Loucy (cell line): Measurements from ENCODE around the gene ITPRIP.

ENCODE experiments used
- H2AFZ ChIP-seq: fragments of 200-600 bp; sonication (generic); 2 replicates; pipeline ENCODE4 v1.6.0; 2016; ENCODE audit warnings: antibody characterized with exemption, mild to moderate bottlenecking, low read length, moderate library complexity
- H3F3A ChIP-seq: fragments of 200-600 bp; 2 replicates; pipeline ENCODE4 v1.6.0; 2016; ENCODE audit warnings: antibody characterized with exemption, low read depth, mild to moderate bottlenecking
- H3K27me3 ChIP-seq: fragments of 200-600 bp; sonication (generic); 2 replicates; pipeline ENCODE4 v1.6.1; 2014; ENCODE audit warnings: low read length, mild to moderate bottlenecking; ENCODE audit not compliant: insufficient read depth, poor library complexity, severe bottlenecking
- H3K36me3 ChIP-seq: fragments of 200-600 bp; sonication (generic); 2 replicates; pipeline ENCODE4 v1.6.1; 2016; ENCODE audit warnings: low read length; ENCODE audit not compliant: insufficient read depth
- H3K4me1 ChIP-seq: fragments of 200-600 bp; sonication (generic); 2 replicates; pipeline ENCODE4 v1.5.1; 2014; ENCODE audit warnings: low read length, mild to moderate bottlenecking; ENCODE audit not compliant: insufficient read depth, poor library complexity, severe bottlenecking
- H3K4me2 ChIP-seq: fragments of 200-600 bp; sonication (generic); 2 replicates; pipeline ENCODE4 v1.6.0; 2014; ENCODE audit warnings: antibody characterized with exemption, low read length, low read depth, mild to moderate bottlenecking; ENCODE audit not compliant: poor library complexity, severe bottlenecking
- H3K4me3 ChIP-seq: fragments of 200-600 bp; sonication (generic); 2 replicates; pipeline ENCODE4 v1.5.1; 2014; ENCODE audit warnings: low read length, mild to moderate bottlenecking, mixed read lengths; ENCODE audit not compliant: poor library complexity, severe bottlenecking
- H3K79me2 ChIP-seq: fragments of 200-600 bp; sonication (generic); 2 replicates; pipeline ENCODE4 v1.6.1; 2014; ENCODE audit warnings: low read length; ENCODE audit not compliant: insufficient read depth
- H3K9ac ChIP-seq: fragments of 200-600 bp; sonication (generic); 2 replicates; pipeline ENCODE4 v1.6.0; 2014; ENCODE audit warnings: mild to moderate bottlenecking, low read depth, low read length, moderate library complexity; ENCODE audit not compliant: poor library complexity, severe bottlenecking
- H3K9me2 ChIP-seq: fragments of 200-600 bp; sonication (generic); replicated peaks from 2 replicates; pipeline ENCODE4 v1.6.1; 2016; ENCODE audit warnings: low read depth, low read length, mixed read lengths
- H3K9me3 ChIP-seq: fragments of 200-600 bp; sonication (generic); 2 replicates; pipeline ENCODE4 v1.6.1; 2014; ENCODE audit warnings: mild to moderate bottlenecking, antibody characterized with exemption, low read length, low read depth; ENCODE audit not compliant: insufficient read depth
- H4K20me1 ChIP-seq: fragments of 200-600 bp; sonication (generic); 2 replicates; pipeline ENCODE4 v1.6.0; 2014; ENCODE audit warnings: antibody characterized with exemption, low read length, mild to moderate bottlenecking; ENCODE audit not compliant: insufficient read depth, poor library complexity, severe bottlenecking
- CTCF ChIP-seq: fragments of 200-600 bp; sonication (generic); conservative IDR thresholded peaks from 2 replicates; pipeline ENCODE4 v1.5.1; 2014; ENCODE audit warnings: mild to moderate bottlenecking, antibody characterized with exemption, low read length
- EZH2phosphoT487 ChIP-seq: fragments of 200-600 bp; IDR thresholded peaks from 2 replicates; pipeline ENCODE4 v1.6.1; 2018; ENCODE audit warnings: antibody characterized with exemption, mild to moderate bottlenecking, moderate library complexity, borderline replicate concordance

Gene ITPRIP

GRCh38 chr10:104344219-104344618 is 6.0 kb upstream of the ITPRIP start:
- H3K9me2 ChIP-seq, result no peaks in the 10 kb centered on the region
- no peaks in the 10 kb centered on the region for H4K20me1 ChIP-seq
- H3K36me3 ChIP-seq, result no peaks in the 10 kb centered on the region
- H3K9me3 ChIP-seq, result no peaks in the 10 kb centered on the region
- H3K9ac ChIP-seq, result no peak overlapping the region
- TF ChIP-seq CTCF (no peak), EZH2phosphoT487 (no peak)
- no peak overlapping the region for H3K4me2 ChIP-seq
- H3F3A ChIP-seq, result no peaks in the 10 kb centered on the region
- peaks cover 13% of the 10 kb centered on the region for H3K4me1 ChIP-seq
- H3K27me3 ChIP-seq, result no peaks in the 10 kb centered on the region
- no peak overlapping the region for H3K4me3 ChIP-seq
- H3K79me2 ChIP-seq, result peaks cover 3% of the 10 kb centered on the region; the same call in 1 of the 2 replicates
- H2AFZ ChIP-seq, result no peak overlapping the region

GRCh38 chr10:104342941-104343411 is 4.7 kb upstream of the ITPRIP start:
- Histone ChIP-seq H3K4me3 (no peak overlapping the region), H3K79me2 (peaks cover 4% of the 10 kb centered on the region; the same call in 1 of the 2 replicates), H2AFZ (no peak overlapping the region), H4K20me1 (no peaks in the 10 kb centered on the region), H3K9ac (no peak overlapping the region), H3K4me1 (peaks cover 16% of the 10 kb centered on the region), H3F3A (no peaks in the 10 kb centered on the region), H3K4me2 (no peak overlapping the region), H3K27me3 (no peaks in the 10 kb centered on the region), H3K9me2 (no peaks in the 10 kb centered on the region), H3K36me3 (no peaks in the 10 kb centered on the region), H3K9me3 (no peaks in the 10 kb centered on the region)
- TF ChIP-seq CTCF (no peak), EZH2phosphoT487 (no peak)

GRCh38 chr10:104340641-104341040 is 2.4 kb upstream of the ITPRIP start:
- Histone ChIP-seq H2AFZ (no peak overlapping the region), H3K9ac (no peak overlapping the region), H3K9me3 (no peaks in the 10 kb centered on the region), H3K4me3 (no peak overlapping the region), H3K4me2 (peak overlapping the region; percentile 85), H3K4me1 (peaks cover 32% of the 10 kb centered on the region), H3K27me3 (no peaks in the 10 kb centered on the region), H3K36me3 (no peaks in the 10 kb centered on the region), H4K20me1 (peaks cover 17% of the 10 kb centered on the region), H3F3A (no peaks in the 10 kb centered on the region), H3K79me2 (peaks cover 27% of the 10 kb centered on the region), H3K9me2 (no peaks in the 10 kb centered on the region)
- TF ChIP-seq CTCF (no peak), EZH2phosphoT487 (no peak)
